Activated CD4-positive, alpha-beta T cell treated with anti-CD3 and anti-CD28 coated beads, Interleukin-2, amount 50 U/mL, for 1 hour (primary cell): Measurements from ENCODE around the gene TRAF3.
"Not testable (repeated sequence)": the region's sequence is repeated elsewhere in the genome, so short reads cannot be mapped to it uniquely, and the experiment has no call there.

Source experiments
- DNase-seq: peaks from one replicate; pipeline ENCODE4 v3.0.0-alpha.2; 2020

TRAF3 gene

GRCh38 chr14:102830474-102831045 is 53.3 kb downstream of the TRAF3 start:
- no peak for DNase-seq

GRCh38 chr14:102831163-102831804 is 54.0 kb downstream of the TRAF3 start:
- no peak for DNase-seq

- DNase-seq: no peak
Observed at GRCh38 chr14:102833341-102833740, 56.1 kb downstream of the TRAF3 start.

GRCh38 chr14:102833991-102834390 is 56.7 kb downstream of the TRAF3 start:
- DNase-seq: no peak

- DNase-seq: no peak
Observed at GRCh38 chr14:102835959-102836358, 58.7 kb downstream of the TRAF3 start.

GRCh38 chr14:102837120-102837519 is 59.9 kb downstream of the TRAF3 start:
- not testable (repeated sequence) for DNase-seq

GRCh38 chr14:102838501-102838900 is 61.3 kb downstream of the TRAF3 start:
- DNase-seq: no peak

- DNase-seq: no peak
Observed at GRCh38 chr14:102840115-102840514, 62.9 kb downstream of the TRAF3 start.

GRCh38 chr14:102840771-102841528 is 63.7 kb downstream of the TRAF3 start:
- no peak for DNase-seq

- DNase-seq: no peak
Observed at GRCh38 chr14:102848830-102849525, 71.7 kb downstream of the TRAF3 start.

GRCh38 chr14:102849526-102850379 is 72.5 kb downstream of the TRAF3 start:
- no peak for DNase-seq

GRCh38 chr14:102853648-102854047 is 76.4 kb downstream of the TRAF3 start:
- no peak for DNase-seq

- DNase-seq: no peak
Observed at GRCh38 chr14:102854091-102854703, 76.9 kb downstream of the TRAF3 start.

- no peak for DNase-seq
Observed at GRCh38 chr14:102856179-102856578, 78.9 kb downstream of the TRAF3 start.

GRCh38 chr14:102857444-102857843 is 80.2 kb downstream of the TRAF3 start:
- no peak for DNase-seq

- no peak for DNase-seq
Observed at GRCh38 chr14:102859911-102860310, 82.7 kb downstream of the TRAF3 start.

GRCh38 chr14:102862154-102862773 is 85.0 kb downstream of the TRAF3 start:
- no peak for DNase-seq

GRCh38 chr14:102863381-102863780 is 86.1 kb downstream of the TRAF3 start:
- no peak for DNase-seq

GRCh38 chr14:102865916-102866315 is 88.7 kb downstream of the TRAF3 start:
- DNase-seq: not testable (repeated sequence)

GRCh38 chr14:102866982-102867761 is 89.9 kb downstream of the TRAF3 start:
- no peak for DNase-seq
